Neutrophil (primary cell): ENCODE results near the gene NEUROD4.

Source experiments
- H3K27ac ChIP-seq: fragments of 200-600 bp; sonication (generic); 2 replicates; pipeline ENCODE4 v1.5.1; 2016; ENCODE audit warnings: mild to moderate bottlenecking, moderate library complexity
- H3K27me3 ChIP-seq: fragments of 200-600 bp; sonication (generic); 2 replicates; pipeline ENCODE4 v1.6.0; 2016; ENCODE audit warnings: mild to moderate bottlenecking
- H3K36me3 ChIP-seq: fragments of 200-600 bp; sonication (generic); 2 replicates; pipeline ENCODE4 v1.5.1; 2017
- H3K4me1 ChIP-seq, 2 experiments: fragments of 200-600 bp in 1 of 2; sonication (generic) in 1 of 2; 1 replicate in 1 of 2; 2 replicates in 1 of 2; pipeline versions ENCODE4 v1.5.1 to v1.6.1; 2013 to 2016; ENCODE audit warnings: low read depth in 1 of 2, low read length in 1 of 2, mild to moderate bottlenecking in 1 of 2, moderate library complexity in 1 of 2; ENCODE audit not compliant: control insufficient read depth in 1 of 2, insufficient read depth in 1 of 2
- H3K4me3 ChIP-seq, 2 experiments: fragments of 200-600 bp in 1 of 2; sonication (generic) in 1 of 2; 1 replicate in 1 of 2; 2 replicates in 1 of 2; pipeline ENCODE4 v1.5.1; 2013 to 2016; ENCODE audit warnings: low read depth in 1 of 2, low read length in 1 of 2, mild to moderate bottlenecking in 1 of 2, moderate library complexity in 1 of 2
- H3K9me3 ChIP-seq: fragments of 200-600 bp; sonication (generic); 2 replicates; pipeline ENCODE4 v1.5.1; 2016
- CTCF ChIP-seq: fragments of 200-600 bp; sonication (generic); IDR thresholded peaks from 2 replicates; pipeline ENCODE4 v1.5.1; 2016; ENCODE audit warnings: antibody characterized with exemption

The NEUROD4 gene

DNA sequence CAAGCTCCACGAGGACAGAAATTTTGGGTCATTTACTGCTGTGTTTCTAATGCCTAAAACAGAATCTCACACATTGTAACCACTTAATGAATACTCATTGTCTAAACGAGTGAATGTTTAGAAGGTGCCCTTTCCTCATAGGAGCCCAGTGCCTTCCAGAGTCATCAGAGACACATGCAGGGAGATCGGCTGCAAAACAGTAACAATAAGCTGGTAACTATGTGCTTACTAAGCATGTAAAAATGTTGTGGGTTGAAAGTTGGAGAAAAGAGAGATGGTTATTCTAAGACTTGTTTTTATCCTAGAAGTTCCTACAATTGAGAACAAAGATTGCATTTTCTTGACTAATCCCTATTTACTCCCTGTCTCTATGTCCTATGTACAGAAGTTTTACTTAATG, 42.6 kb upstream of the NEUROD4 start:
- Histone ChIP-seq H3K27ac (no peak overlapping the region), H3K9me3 (no peaks in the 10 kb centered on the region), H3K36me3 (no peaks in the 10 kb centered on the region), H3K27me3 (no peaks in the 10 kb centered on the region), H3K4me1 (no peaks in the 10 kb centered on the region), H3K4me3 (no peak overlapping the region)
- no peak for TF ChIP-seq CTCF

- Histone ChIP-seq H3K36me3 (no peaks in the 10 kb centered on the region), H3K27ac (no peak overlapping the region), H3K4me3 (no peak overlapping the region), H3K9me3 (no peaks in the 10 kb centered on the region), H3K27me3 (no peaks in the 10 kb centered on the region), H3K4me1 (no peaks in the 10 kb centered on the region)
- no peak for TF ChIP-seq CTCF
Observed at GRCh38 chr12:54977857-54978256, 41.9 kb upstream of the NEUROD4 start.

GRCh38 chr12:54980341-54980740, 39.4 kb upstream of the NEUROD4 start:
- no peaks in the 10 kb centered on the region for H3K9me3 ChIP-seq
- H3K27ac ChIP-seq: no peak overlapping the region
- H3K36me3 ChIP-seq: no peaks in the 10 kb centered on the region
- no peak overlapping the region for H3K4me3 ChIP-seq
- H3K27me3 ChIP-seq: no peaks in the 10 kb centered on the region
- no peak for TF ChIP-seq CTCF
- H3K4me1 ChIP-seq: peaks cover 7 to 16% of the 10 kb centered on the region in 2 experiments

- Histone ChIP-seq H3K27me3 (no peaks in the 10 kb centered on the region), H3K4me1 (peaks cover 7 to 16% of the 10 kb centered on the region in 2 experiments), H3K4me3 (no peak overlapping the region), H3K36me3 (no peaks in the 10 kb centered on the region), H3K9me3 (no peaks in the 10 kb centered on the region), H3K27ac (no peak overlapping the region)
- TF ChIP-seq CTCF: no peak
Observed at GRCh38 chr12:54981796-54982195, 38.0 kb upstream of the NEUROD4 start.

DNA sequence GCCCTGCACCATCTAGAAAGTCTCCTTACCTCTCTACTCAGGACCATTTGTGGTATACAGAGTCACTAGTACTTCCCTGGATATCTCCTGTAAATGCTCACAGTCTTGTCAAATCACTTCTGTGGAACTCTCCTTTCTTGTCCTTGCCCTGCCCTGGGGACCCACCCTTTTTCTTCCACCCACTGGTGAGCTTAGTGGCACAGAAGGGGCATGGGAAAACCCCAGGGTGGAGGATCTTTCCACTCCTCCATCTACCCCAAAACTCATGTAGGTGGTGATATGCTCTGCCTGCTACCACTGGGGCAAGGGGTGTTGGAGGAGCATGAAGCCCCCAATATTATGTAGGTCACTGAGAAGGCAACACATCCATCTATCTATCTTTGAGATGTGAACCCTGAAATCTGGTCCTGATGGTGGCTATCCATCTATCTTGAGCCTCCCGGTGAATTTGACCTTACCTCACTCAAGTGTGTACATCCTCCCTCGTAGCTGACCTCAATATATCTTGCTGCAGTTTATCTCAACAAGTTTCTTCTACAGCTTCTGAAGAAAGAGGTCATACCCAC, 36.2 kb upstream of the NEUROD4 start:
- Histone ChIP-seq H3K27ac (peak overlapping the region; percentile 70), H3K4me3 (peak overlapping the region in 1 of 2 experiments; percentile 41), H3K27me3 (no peaks in the 10 kb centered on the region), H3K9me3 (no peaks in the 10 kb centered on the region), H3K36me3 (no peaks in the 10 kb centered on the region), H3K4me1 (peaks cover 7 to 16% of the 10 kb centered on the region in 2 experiments)
- no peak for TF ChIP-seq CTCF
